Measurements from ENCODE around the gene DOC2B. TPM values are rescaled to one million over a fixed set of nuclear protein-coding genes. Genes with fewer than 3 reads are reported as not detected.

The DOC2B gene
- total and polyA plus RNA-seq, 9 of the 15 experiments (the other 6 are each of a cell fraction or from before 2014, with no cell fraction given), result 0.02 TPM; not detected in 8

- Histone ChIP-seq H3K9me3 (replicated peaks; ENCODE audit: control insufficient read depth, insufficient read depth, low read depth, low read length) (no peaks in the 10 kb centered on the region), H3K4me3 (no peak overlapping the region), H2AFZ (ENCODE audit: low read depth, low read length) (no peak overlapping the region), H3K9me1 (ENCODE audit: control insufficient read depth, insufficient read depth, low read length) (no peaks in the 10 kb centered on the region), H3K27ac (ENCODE audit: extremely low read depth, low read depth, low read length) (no peak overlapping the region), H3K27me3 (ENCODE audit: control insufficient read depth in 2 of 2, insufficient read depth in 2 of 2, low read length in 2 of 2) (peaks cover 2 to 30% of the 10 kb centered on the region in 2 experiments; a peak in 3 of 5 replicates), H3K4me1 (replicated peaks in 1 of 2; ENCODE audit: control insufficient read depth in 2 of 2, insufficient read depth in 2 of 2, low read length in 2 of 2) (no peaks in the 10 kb centered on the region), H3K36me3 (ENCODE audit: control insufficient read depth, insufficient read depth, low read length) (no peaks in the 10 kb centered on the region), H3K4me2 (ENCODE audit: insufficient read depth, low read length) (no peak overlapping the region), H4K20me1 (replicated peaks; ENCODE audit: control insufficient read depth, insufficient read depth, low read length) (no peaks in the 10 kb centered on the region), H3K79me2 (ENCODE audit: control insufficient read depth, insufficient read depth, low read length) (no peaks in the 10 kb centered on the region), H3K9ac (ENCODE audit: insufficient read depth in 1 of 2, low read depth in 2 of 2, low read length in 2 of 2) (no peak overlapping the region)
- FAIRE-seq, result no peak
- ChIA-PET POLR2A (no interaction called here), CTCF (ENCODE audit: low intra/inter-chr PET ratio) (no interaction called here)
- no TSS peak for BruUV-seq (replicated peaks)
- 2% methylated on average over 14 of the region's 14 CpGs for WGBS (ENCODE audit: insufficient coverage, low coverage, missing lambda C conversion rate)
- intact Hi-C loops (cut with micrococcal nuclease), result no loop called here
- DNase-seq (ENCODE audit: extremely low read depth in 1 of 4, low spot score in 3 of 4), result no peak
- no peak for ATAC-seq
- in situ Hi-C loops (cut with MboI), result no loop called here
- TF ChIP-seq RNF219 (CRISPR knock-in tag; IDR thresholded peaks at IDR 0.05) (no peak), ELF2 (CRISPR knock-in tag; IDR thresholded peaks at IDR 0.05) (no peak), GABPB1 (CRISPR knock-in tag; IDR thresholded peaks at IDR 0.05) (no peak), ZNF311 (CRISPR knock-in tag; IDR thresholded peaks at IDR 0.05) (no peak), MBD1 (CRISPR knock-in tag; IDR thresholded peaks at IDR 0.05) (no peak), MLX (CRISPR knock-in tag; conservative IDR thresholded peaks at IDR 0.05) (no peak), SAFB (IDR thresholded peaks at IDR 0.05; ENCODE audit: borderline replicate concordance, low read depth, low read length) (no peak), MCM2 (IDR thresholded peaks at IDR 0.05; ENCODE audit: low read depth) (no peak), CREM (IDR thresholded peaks at IDR 0.05; ENCODE audit: low read depth) (no peak), SIN3B (IDR thresholded peaks at IDR 0.05; ENCODE audit: low read depth) (no peak), MITF (IDR thresholded peaks at IDR 0.05) (no peak), ZNF12 (CRISPR knock-in tag; IDR thresholded peaks at IDR 0.05) (no peak), ESRRA (IDR thresholded peaks at IDR 0.05; ENCODE audit: borderline replicate concordance, low read depth) (no peak), ATF6 (CRISPR knock-in tag; IDR thresholded peaks at IDR 0.05) (no peak)
Measured at GRCh38 chr17:165939-166338, 15.5 kb downstream of the DOC2B start.
